Osteoblast (primary cell): ENCODE measurements around the gene NOD2. TPM values are rescaled to one million over a fixed set of nuclear protein-coding genes. Genes with fewer than 3 reads are reported as not detected.

Source experiments
- DNase-seq: peaks from one replicate; pipeline ENCODE4 v3.0.0; 2011; ENCODE audit warnings: low spot score, mixed read lengths; ENCODE audit not compliant: insufficient read length; ENCODE audit errors: missing footprints
- H2AFZ ChIP-seq: 2 replicates; pipeline ENCODE4 v1.6.0; 2011; ENCODE audit warnings: mild to moderate bottlenecking, low read length
- H3K27ac ChIP-seq: 2 replicates; pipeline ENCODE4 v1.5.1; 2011; ENCODE audit warnings: mild to moderate bottlenecking, low read depth, low read length, moderate library complexity
- H3K27me3 ChIP-seq: 2 replicates; pipeline ENCODE4 v1.6.0; 2012; ENCODE audit warnings: mild to moderate bottlenecking, control low read depth, inconsistent platforms, low read length, moderate library complexity; ENCODE audit not compliant: insufficient read depth
- H3K36me3 ChIP-seq: 2 replicates; pipeline ENCODE4 v1.5.1; 2011; ENCODE audit warnings: mild to moderate bottlenecking, low read length, control low read depth, moderate library complexity; ENCODE audit not compliant: insufficient read depth
- H3K4me1 ChIP-seq: 2 replicates; pipeline ENCODE4 v1.5.1; 2011; ENCODE audit warnings: mild to moderate bottlenecking, low read length, control low read depth, moderate library complexity; ENCODE audit not compliant: insufficient read depth
- H3K4me2 ChIP-seq: 2 replicates; pipeline ENCODE4 v1.6.0; 2011; ENCODE audit warnings: mild to moderate bottlenecking, low read length; ENCODE audit not compliant: insufficient read depth
- H3K4me3 ChIP-seq: fragments of 200-600 bp; sonication (generic); 3 replicates; pipeline ENCODE4 v1.5.1; 2012; ENCODE audit warnings: mild to moderate bottlenecking, low read length, inconsistent platforms; ENCODE audit not compliant: insufficient read depth
- H3K79me2 ChIP-seq: 2 replicates; pipeline ENCODE4 v1.6.0; 2012; ENCODE audit warnings: mild to moderate bottlenecking, low read length, control low read depth, inconsistent platforms; ENCODE audit not compliant: insufficient read depth
- H3K9me3 ChIP-seq: 2 replicates; pipeline ENCODE4 v1.5.1; 2011; ENCODE audit warnings: low read depth, low read length, control low read depth
- H4K20me1 ChIP-seq: 2 replicates; pipeline ENCODE4 v1.6.0; 2012; ENCODE audit warnings: mild to moderate bottlenecking, low read length, control low read depth; ENCODE audit not compliant: insufficient read depth
- total RNA-seq: library from RNA; depleted of rRNA; stranded (reverse); fragments of >200 nt; gene quantifications from 2 replicates; pipeline ENCODE4 v1.2.3, GENCODE V29; 2012
- TF ChIP-seq, protein P1 (sequence below): IDR thresholded peaks from 2 replicates; pipeline ENCODE4 v1.5.1; 2011; ENCODE audit warnings: mild to moderate bottlenecking, low read depth, low read length, moderate library complexity; ENCODE audit errors: extremely low read depth

The NOD2 gene
- total RNA-seq, 1 donor: under 0.01 TPM

DNA sequence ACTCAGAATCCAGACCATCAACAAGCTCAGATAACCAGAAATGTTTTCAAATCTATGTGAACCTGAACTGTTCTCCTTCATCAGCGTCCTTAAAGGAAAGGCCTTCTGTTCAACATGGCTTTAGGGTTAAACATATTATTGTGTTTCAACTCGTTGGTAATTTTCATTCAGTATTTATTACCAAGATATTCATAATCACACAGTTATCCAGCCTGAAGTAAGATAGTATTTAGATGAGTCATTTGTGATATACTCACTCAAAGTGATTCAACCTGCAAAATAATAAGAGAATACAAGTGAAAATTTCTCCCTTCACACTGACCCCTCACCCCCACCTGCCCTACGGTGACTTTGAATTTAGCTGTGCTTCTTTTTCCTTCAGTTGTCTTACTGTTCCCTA, 51.5 kb downstream of the NOD2 start:
- peaks cover 6% of the 10 kb centered on the region for H4K20me1 ChIP-seq
- H3K4me1 ChIP-seq: peaks cover 36% of the 10 kb centered on the region
- no peak overlapping the region for H2AFZ ChIP-seq
- no peaks in the 10 kb centered on the region for H3K9me3 ChIP-seq
- TF ChIP-seq, protein P1, sequence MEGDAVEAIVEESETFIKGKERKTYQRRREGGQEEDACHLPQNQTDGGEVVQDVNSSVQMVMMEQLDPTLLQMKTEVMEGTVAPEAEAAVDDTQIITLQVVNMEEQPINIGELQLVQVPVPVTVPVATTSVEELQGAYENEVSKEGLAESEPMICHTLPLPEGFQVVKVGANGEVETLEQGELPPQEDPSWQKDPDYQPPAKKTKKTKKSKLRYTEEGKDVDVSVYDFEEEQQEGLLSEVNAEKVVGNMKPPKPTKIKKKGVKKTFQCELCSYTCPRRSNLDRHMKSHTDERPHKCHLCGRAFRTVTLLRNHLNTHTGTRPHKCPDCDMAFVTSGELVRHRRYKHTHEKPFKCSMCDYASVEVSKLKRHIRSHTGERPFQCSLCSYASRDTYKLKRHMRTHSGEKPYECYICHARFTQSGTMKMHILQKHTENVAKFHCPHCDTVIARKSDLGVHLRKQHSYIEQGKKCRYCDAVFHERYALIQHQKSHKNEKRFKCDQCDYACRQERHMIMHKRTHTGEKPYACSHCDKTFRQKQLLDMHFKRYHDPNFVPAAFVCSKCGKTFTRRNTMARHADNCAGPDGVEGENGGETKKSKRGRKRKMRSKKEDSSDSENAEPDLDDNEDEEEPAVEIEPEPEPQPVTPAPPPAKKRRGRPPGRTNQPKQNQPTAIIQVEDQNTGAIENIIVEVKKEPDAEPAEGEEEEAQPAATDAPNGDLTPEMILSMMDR: no peak
- no peaks in the 10 kb centered on the region for H3K27me3 ChIP-seq
- H3K36me3 ChIP-seq: peaks cover 13% of the 10 kb centered on the region
- H3K4me3 ChIP-seq: no peak overlapping the region
- H3K4me2 ChIP-seq: peak overlapping the region; percentile 65
- peak overlapping the region; percentile 33 for H3K27ac ChIP-seq
- no peak for DNase-seq
- peaks cover 46% of the 10 kb centered on the region for H3K79me2 ChIP-seq

DNA sequence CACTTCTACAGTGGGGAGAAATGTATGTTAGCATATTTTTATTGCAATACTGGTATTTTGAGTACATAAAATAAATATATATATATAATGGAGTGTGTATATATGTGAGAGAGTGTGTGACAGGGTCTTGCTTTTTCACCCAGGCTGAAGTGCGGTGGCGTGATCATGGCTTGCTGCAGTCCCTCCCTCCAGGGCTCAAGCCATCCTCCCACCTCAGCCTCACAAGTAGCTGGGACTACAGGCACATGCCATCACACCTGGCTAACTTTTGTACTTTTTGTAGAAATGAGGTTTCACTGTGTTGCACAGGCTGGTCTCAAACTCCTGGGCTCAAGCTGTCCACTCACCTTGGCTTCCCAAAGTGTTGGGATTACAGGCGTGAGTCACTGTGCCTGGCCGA, 52.5 kb downstream of the NOD2 start:
- Histone ChIP-seq H2AFZ (no peak overlapping the region), H3K27ac (no peak overlapping the region), H3K4me3 (no peak overlapping the region), H3K4me1 (peaks cover 33% of the 10 kb centered on the region), H3K4me2 (no peak overlapping the region), H3K36me3 (peaks cover 20% of the 10 kb centered on the region), H3K79me2 (peaks cover 52% of the 10 kb centered on the region), H3K27me3 (no peaks in the 10 kb centered on the region), H3K9me3 (no peaks in the 10 kb centered on the region), H4K20me1 (peaks cover 6% of the 10 kb centered on the region)
- TF ChIP-seq, protein P1: no peak
- DNase-seq: no peak

DNA sequence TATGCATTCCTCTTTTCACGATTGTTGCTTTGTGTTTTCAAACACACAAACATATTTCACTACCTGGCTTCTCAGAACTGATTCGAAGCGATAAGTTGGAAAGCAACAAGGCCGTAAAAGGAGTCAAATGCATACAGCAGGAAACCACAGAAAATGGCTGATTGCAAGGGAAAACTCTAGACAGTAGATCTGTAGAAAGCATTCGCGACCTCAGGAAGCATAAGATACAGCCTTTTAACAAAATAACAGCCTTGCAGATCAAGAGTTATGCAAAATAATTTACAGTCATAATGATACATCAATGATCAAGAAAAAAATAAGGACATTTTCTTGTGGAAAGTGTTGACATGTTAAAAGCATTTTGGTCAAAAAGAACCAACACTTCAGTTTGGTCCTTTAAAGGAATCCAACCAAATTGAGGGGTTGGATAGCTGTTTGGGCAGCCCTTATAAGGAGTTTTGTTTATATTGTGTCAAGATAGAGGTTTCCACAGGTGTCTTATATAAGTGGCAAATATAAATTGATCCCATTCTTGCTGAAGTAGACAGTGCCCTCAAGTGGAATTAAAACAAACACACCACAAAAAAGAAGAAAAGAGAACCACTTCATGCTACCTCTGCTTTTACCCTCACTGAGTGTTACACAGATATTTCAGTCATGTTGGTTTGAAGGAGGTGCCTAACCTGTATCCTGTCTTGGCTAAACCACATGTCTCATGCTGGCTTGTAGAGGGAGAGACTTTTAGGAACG, 54.0 kb downstream of the NOD2 start:
- DNase-seq: no peak
- Histone ChIP-seq H3K4me1 (peaks cover 28% of the 10 kb centered on the region), H3K36me3 (peaks cover 25% of the 10 kb centered on the region), H3K79me2 (peaks cover 52% of the 10 kb centered on the region), H3K4me3 (no peak overlapping the region), H2AFZ (no peak overlapping the region), H3K27me3 (no peaks in the 10 kb centered on the region), H3K9me3 (no peaks in the 10 kb centered on the region), H4K20me1 (peaks cover 6% of the 10 kb centered on the region), H3K4me2 (no peak overlapping the region), H3K27ac (no peak overlapping the region)
- TF ChIP-seq, protein P1: peak; percentile 34

DNA sequence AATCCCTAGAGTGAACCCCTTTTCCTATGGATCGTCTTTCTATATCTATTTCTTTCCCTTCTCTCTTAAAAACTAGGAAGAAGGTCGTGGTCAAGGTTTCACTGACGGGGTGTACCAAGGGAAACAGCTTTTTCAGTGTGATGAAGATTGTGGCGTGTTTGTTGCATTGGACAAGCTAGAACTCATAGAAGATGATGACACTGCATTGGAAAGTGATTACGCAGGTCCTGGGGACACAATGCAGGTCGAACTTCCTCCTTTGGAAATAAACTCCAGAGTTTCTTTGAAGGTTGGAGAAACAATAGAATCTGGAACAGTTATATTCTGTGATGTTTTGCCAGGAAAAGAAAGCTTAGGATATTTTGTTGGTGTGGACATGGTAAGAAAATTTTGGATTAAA, 58.1 kb downstream of the NOD2 start:
- Histone ChIP-seq H3K27me3 (no peaks in the 10 kb centered on the region), H3K79me2 (peaks cover 40% of the 10 kb centered on the region), H4K20me1 (no peaks in the 10 kb centered on the region), H3K4me2 (no peak overlapping the region), H3K4me3 (no peak overlapping the region), H3K9me3 (no peaks in the 10 kb centered on the region), H2AFZ (no peak overlapping the region), H3K27ac (no peak overlapping the region), H3K36me3 (peaks cover 30% of the 10 kb centered on the region), H3K4me1 (no peaks in the 10 kb centered on the region)
- no peak for DNase-seq
- TF ChIP-seq, protein P1: no peak
